Dendritic cell treated with granulocyte-macrophage colony-stimulating factor and Interleukin-4, amounts not matched to agents 40 ng/mL and 50 ng/mL, for 4 days (primary cell): Measurements from ENCODE around the gene FAM200C.

Experiments
- H3K27ac Mint-ChIP-seq: one replicate; pipeline ENCODE4 v1.8.0; 2022; ENCODE audit warnings: mild to moderate bottlenecking, mixed read lengths
- H3K27me3 Mint-ChIP-seq: one replicate; pipeline ENCODE4 v1.8.0; 2022; ENCODE audit warnings: mild to moderate bottlenecking, mixed read lengths
- H3K36me3 Mint-ChIP-seq: one replicate; pipeline ENCODE4 v1.8.0; 2022; ENCODE audit warnings: low read depth, mixed read lengths
- H3K4me1 Mint-ChIP-seq: one replicate; pipeline ENCODE4 v1.8.0; 2022; ENCODE audit warnings: low read depth, mixed read lengths
- H3K4me3 Mint-ChIP-seq: one replicate; pipeline ENCODE4 v1.8.0; 2022; ENCODE audit warnings: mild to moderate bottlenecking, moderate library complexity, mixed read lengths
- H3K9me3 Mint-ChIP-seq: one replicate; pipeline ENCODE4 v1.8.0; 2022; ENCODE audit warnings: mixed read lengths
- intact Hi-C: fragments of 100-400 bp; cut with micrococcal nuclease; formaldehyde crosslinking; loops from one replicate; pipeline ENCODE4 v1.15.0; 2022

Gene FAM200C

GRCh38 chr5:160369990-160370712 is 29.7 kb downstream of the FAM200C start, which contains the start of gene C1QTNF2:
Gene C1QTNF2 (minus strand): TSS chr5:160370626. CDS start chr5:160355011, 15,615 bp downstream.
- Mint-ChIP-seq H3K27me3 (peaks cover 61% of the 10 kb centered on the region), H3K4me1 (peaks cover 11% of the 10 kb centered on the region), H3K36me3 (no peaks in the 10 kb centered on the region), H3K4me3 (peak within 1 kb of the TSS; percentile 74), H3K27ac (no peak within 1 kb of the TSS), H3K9me3 (no peaks in the 10 kb centered on the region)
- intact Hi-C loops = no loop called here

- peaks cover 11% of the 10 kb centered on the region for H3K4me1 Mint-ChIP-seq
- intact Hi-C loops = no loop called here
- no peak overlapping the region for H3K4me3 Mint-ChIP-seq
- no peaks in the 10 kb centered on the region for H3K36me3 Mint-ChIP-seq
- H3K27me3 Mint-ChIP-seq = peaks cover 39% of the 10 kb centered on the region
- no peaks in the 10 kb centered on the region for H3K9me3 Mint-ChIP-seq
- H3K27ac Mint-ChIP-seq = no peak overlapping the region
Measured at GRCh38 chr5:160367885-160368284, 32.0 kb downstream of the FAM200C start.

- peaks cover 33% of the 10 kb centered on the region for H3K27me3 Mint-ChIP-seq
- H3K36me3 Mint-ChIP-seq = no peaks in the 10 kb centered on the region
- intact Hi-C loops = no loop called here
- no peak overlapping the region for H3K27ac Mint-ChIP-seq
- H3K4me3 Mint-ChIP-seq = no peak overlapping the region
- peaks cover 11% of the 10 kb centered on the region for H3K4me1 Mint-ChIP-seq
- no peaks in the 10 kb centered on the region for H3K9me3 Mint-ChIP-seq
Measured at GRCh38 chr5:160367261-160367660, 32.6 kb downstream of the FAM200C start.

GRCh38 chr5:160366230-160366629 is 33.6 kb downstream of the FAM200C start:
- no peak overlapping the region for H3K27ac Mint-ChIP-seq
- no peaks in the 10 kb centered on the region for H3K36me3 Mint-ChIP-seq
- peaks cover 29% of the 10 kb centered on the region for H3K27me3 Mint-ChIP-seq
- H3K4me1 Mint-ChIP-seq = peaks cover 11% of the 10 kb centered on the region
- intact Hi-C loops = no loop called here
- no peaks in the 10 kb centered on the region for H3K9me3 Mint-ChIP-seq
- H3K4me3 Mint-ChIP-seq = no peak overlapping the region

GRCh38 chr5:160363660-160364395 is 36.0 kb downstream of the FAM200C start:
- H3K36me3 Mint-ChIP-seq = no peaks in the 10 kb centered on the region
- no peak overlapping the region for H3K4me3 Mint-ChIP-seq
- H3K9me3 Mint-ChIP-seq = no peaks in the 10 kb centered on the region
- H3K27me3 Mint-ChIP-seq = peaks cover 6% of the 10 kb centered on the region
- peaks cover 5% of the 10 kb centered on the region for H3K4me1 Mint-ChIP-seq
- intact Hi-C loops = no loop called here
- no peak overlapping the region for H3K27ac Mint-ChIP-seq

GRCh38 chr5:160363211-160363610 is 36.6 kb downstream of the FAM200C start:
- no peak overlapping the region for H3K27ac Mint-ChIP-seq
- H3K36me3 Mint-ChIP-seq = no peaks in the 10 kb centered on the region
- H3K27me3 Mint-ChIP-seq = peaks cover 2% of the 10 kb centered on the region
- H3K9me3 Mint-ChIP-seq = no peaks in the 10 kb centered on the region
- no peak overlapping the region for H3K4me3 Mint-ChIP-seq
- intact Hi-C loops = no loop called here
- H3K4me1 Mint-ChIP-seq = peaks cover 5% of the 10 kb centered on the region

GRCh38 chr5:160361624-160362228 is 38.1 kb downstream of the FAM200C start:
- intact Hi-C loops = no loop called here
- Mint-ChIP-seq H3K4me3 (no peak overlapping the region), H3K27me3 (peaks cover 2% of the 10 kb centered on the region), H3K27ac (no peak overlapping the region), H3K4me1 (peaks cover 5% of the 10 kb centered on the region), H3K9me3 (no peaks in the 10 kb centered on the region), H3K36me3 (no peaks in the 10 kb centered on the region)

GRCh38 chr5:160360310-160360709 is 39.5 kb downstream of the FAM200C start:
- Mint-ChIP-seq H3K27me3 (peaks cover 2% of the 10 kb centered on the region), H3K36me3 (no peaks in the 10 kb centered on the region), H3K9me3 (no peaks in the 10 kb centered on the region), H3K27ac (no peak overlapping the region), H3K4me1 (peaks cover 5% of the 10 kb centered on the region), H3K4me3 (no peak overlapping the region)
- intact Hi-C loops = no loop called here

GRCh38 chr5:160359816-160360215 is 40.0 kb downstream of the FAM200C start:
- intact Hi-C loops = no loop called here
- Mint-ChIP-seq H3K27ac (no peak overlapping the region), H3K36me3 (no peaks in the 10 kb centered on the region)

GRCh38 chr5:160359242-160359641 is 40.6 kb downstream of the FAM200C start:
- intact Hi-C loops = no loop called here
- Mint-ChIP-seq H3K9me3 (no peaks in the 10 kb centered on the region), H3K4me3 (no peak overlapping the region), H3K4me1 (peaks cover 5% of the 10 kb centered on the region), H3K36me3 (no peaks in the 10 kb centered on the region), H3K27ac (no peak overlapping the region), H3K27me3 (peaks cover 2% of the 10 kb centered on the region)

More at GRCh38 chr5:160359816-160360215, 40.0 kb downstream of the FAM200C start:
- H3K27me3 Mint-ChIP-seq = peaks cover 2% of the 10 kb centered on the region
- H3K4me3 Mint-ChIP-seq = no peak overlapping the region
- no peaks in the 10 kb centered on the region for H3K9me3 Mint-ChIP-seq
- H3K4me1 Mint-ChIP-seq = peaks cover 5% of the 10 kb centered on the region

GRCh38 chr5:160357861-160358411 is 41.9 kb downstream of the FAM200C start:
- Mint-ChIP-seq H3K4me1 (peaks cover 5% of the 10 kb centered on the region), H3K27ac (no peak overlapping the region), H3K36me3 (no peaks in the 10 kb centered on the region), H3K27me3 (peaks cover 2% of the 10 kb centered on the region), H3K4me3 (no peak overlapping the region), H3K9me3 (no peaks in the 10 kb centered on the region)
- intact Hi-C loops = no loop called here

- peaks cover 2% of the 10 kb centered on the region for H3K27me3 Mint-ChIP-seq
- H3K4me3 Mint-ChIP-seq = no peak overlapping the region
- peaks cover 6% of the 10 kb centered on the region for H3K4me1 Mint-ChIP-seq
- no peaks in the 10 kb centered on the region for H3K9me3 Mint-ChIP-seq
- no peaks in the 10 kb centered on the region for H3K36me3 Mint-ChIP-seq
- no peak overlapping the region for H3K27ac Mint-ChIP-seq
- intact Hi-C loops = no loop called here
Measured at GRCh38 chr5:160357394-160357793, 42.5 kb downstream of the FAM200C start.

- H3K4me3 Mint-ChIP-seq = no peak overlapping the region
- peaks cover 10% of the 10 kb centered on the region for H3K4me1 Mint-ChIP-seq
- no peak overlapping the region for H3K27ac Mint-ChIP-seq
- H3K36me3 Mint-ChIP-seq = no peaks in the 10 kb centered on the region
- no peaks in the 10 kb centered on the region for H3K9me3 Mint-ChIP-seq
- intact Hi-C loops = no loop called here
- H3K27me3 Mint-ChIP-seq = peaks cover under 1% of the 10 kb centered on the region
Measured at GRCh38 chr5:160356550-160357347, 43.1 kb downstream of the FAM200C start.
